ENCODE measurements around the gene FBXO38. TPM values are rescaled to one million over a fixed set of nuclear protein-coding genes. Genes with fewer than 3 reads are reported as not detected.

The FBXO38 gene
- total RNA-seq (2014; rRNA removed; shearing (Covaris generic)), result 29.9 and 37.6 TPM in 2 replicates
- 49.5 and 56.8 TPM in 2 replicates for total RNA-seq (2022)
- Bru-seq, nascent RNA, result percentile 85 among the genes with signal in this experiment
- BruChase-seq, experiment 1, labeled RNA remaining after a 6-hour chase, result percentile 64 among the genes with signal in this experiment
- BruChase-seq, experiment 2, labeled RNA remaining after a 2-hour chase, result percentile 75 among the genes with signal in this experiment
- long read RNA-seq, full-length matches to known transcripts, result 14 of 33 reads
- long read RNA-seq, partial matches to known transcripts, result 7 of 33 reads
- long read RNA-seq, other reads (novel, unspliced or antisense), result 12 of 33 reads

GRCh38 chr5:148383564-148384379 lies at the start of gene FBXO38:
TSS of gene FBXO38 (plus strand) at chr5:148383958. CDS start at chr5:148394777, 10,819 bp downstream.
- Histone ChIP-seq H3K36me3 (ENCODE audit: insufficient read depth, low read length) (peaks cover 22% of the 10 kb centered on the region), H4K20me1 (ENCODE audit: insufficient read depth, low read length) (peaks cover 12% of the 10 kb centered on the region; the same call in 1 of the 2 replicates), H2AFZ (ENCODE audit: low read length) (peak within 1 kb of the TSS; percentile 97), H3K4me3 (ENCODE audit: low read depth, low read length, poor library complexity, severe bottlenecking) (peak within 1 kb of the TSS; percentile 91), H3K9me2 (ENCODE audit: insufficient read depth, low read length) (no peaks in the 10 kb centered on the region), H3K9me3 (ENCODE audit: low read length) (peaks cover 15% of the 10 kb centered on the region), H3K79me2 (ENCODE audit: insufficient read depth, low read depth, low read length) (peaks cover 42% of the 10 kb centered on the region), H3K27ac (ENCODE audit: low read depth, low read length, poor library complexity, severe bottlenecking) (peak within 1 kb of the TSS; percentile 59), H3K4me1 (ENCODE audit: insufficient read depth, low read length, poor library complexity, severe bottlenecking) (peaks cover 26% of the 10 kb centered on the region), H3K4me2 (ENCODE audit: low read length) (peak within 1 kb of the TSS; percentile 91)
- intact Hi-C loops (cut with micrococcal nuclease; ENCODE audit: unreplicated experiment), result loop anchor here (5.0 to 10.0 kb wide), 2 partner anchors 421 to 449 kb away; no protein-coding TSS in a partner anchor
- TF ChIP-seq EZH2phosphoT487 (IDR thresholded peaks at IDR 0.05; ENCODE audit: borderline replicate concordance, low read depth, low read length) (no peak), CTCF (conservative IDR thresholded peaks at IDR 0.05; ENCODE audit: low read length) (peak; percentile 60)
- ChIA-PET CTCF (ENCODE audit: unreplicated experiment) (no interaction called here), POLR2A (interaction anchor here (0.5 to 1.6 kb wide), 8 partner anchors 9 to 671 kb away, joined by 3 to 6 read pairs (median 4); no protein-coding TSS in a partner anchor)
- BruUV-seq (replicated peaks), result no TSS peak
- DNase-seq (ENCODE audit: low spot score), result peak; percentile 97

GRCh38 chr5:148335259-148335658 lies 48.5 kb upstream of the FBXO38 start, which contains the start of gene SPINK9:
TSS of gene SPINK9 (plus strand) at chr5:148335559. CDS start at chr5:148335614, 55 bp downstream.
- no peaks in the 10 kb centered on the region for H3K36me3 ChIP-seq (ENCODE audit: insufficient read depth, low read length)
- intact Hi-C loops (cut with micrococcal nuclease; ENCODE audit: unreplicated experiment), result no loop called here
- no peak within 1 kb of the TSS for H3K4me2 ChIP-seq (ENCODE audit: low read length)
- TF ChIP-seq EZH2phosphoT487 (IDR thresholded peaks at IDR 0.05; ENCODE audit: borderline replicate concordance, low read depth, low read length) (no peak), CTCF (conservative IDR thresholded peaks at IDR 0.05; ENCODE audit: low read length) (no peak)
- ChIA-PET CTCF (ENCODE audit: unreplicated experiment) (no interaction called here), POLR2A (interaction anchor here (0.7 to 0.9 kb wide), 2 partner anchors 97 to 100 kb away, joined by 3 read pairs; no protein-coding TSS in a partner anchor)
- H3K79me2 ChIP-seq (ENCODE audit: insufficient read depth, low read depth, low read length), result no peaks in the 10 kb centered on the region
- H3K27ac ChIP-seq (ENCODE audit: low read depth, low read length, poor library complexity, severe bottlenecking), result no peak within 1 kb of the TSS
- BruUV-seq (replicated peaks), result no TSS peak
- H3K4me1 ChIP-seq (ENCODE audit: insufficient read depth, low read length, poor library complexity, severe bottlenecking), result no peaks in the 10 kb centered on the region
- DNase-seq (ENCODE audit: low spot score), result no peak
- H3K4me3 ChIP-seq (ENCODE audit: low read depth, low read length, poor library complexity, severe bottlenecking), result no peak within 1 kb of the TSS
- H4K20me1 ChIP-seq (ENCODE audit: insufficient read depth, low read length), result no peaks in the 10 kb centered on the region
- no peaks in the 10 kb centered on the region for H3K9me3 ChIP-seq (ENCODE audit: low read length)
- H3K9me2 ChIP-seq (ENCODE audit: insufficient read depth, low read length), result no peaks in the 10 kb centered on the region
- no peak within 1 kb of the TSS for H2AFZ ChIP-seq (ENCODE audit: low read length)
